Vein endothelial cell (primary cell): ENCODE data around the gene MUC7. TPM values are rescaled to one million over a fixed set of nuclear protein-coding genes. Genes with fewer than 3 reads are reported as not detected.

Experiments
- total RNA-seq: library from RNA; depleted of rRNA; stranded (reverse); fragments of >200 nt; gene quantifications from 2 replicates; pipeline ENCODE4 v1.2.3, GENCODE V29; 2012

The MUC7 gene
- total RNA-seq = not detected in 2 replicates

DNA sequence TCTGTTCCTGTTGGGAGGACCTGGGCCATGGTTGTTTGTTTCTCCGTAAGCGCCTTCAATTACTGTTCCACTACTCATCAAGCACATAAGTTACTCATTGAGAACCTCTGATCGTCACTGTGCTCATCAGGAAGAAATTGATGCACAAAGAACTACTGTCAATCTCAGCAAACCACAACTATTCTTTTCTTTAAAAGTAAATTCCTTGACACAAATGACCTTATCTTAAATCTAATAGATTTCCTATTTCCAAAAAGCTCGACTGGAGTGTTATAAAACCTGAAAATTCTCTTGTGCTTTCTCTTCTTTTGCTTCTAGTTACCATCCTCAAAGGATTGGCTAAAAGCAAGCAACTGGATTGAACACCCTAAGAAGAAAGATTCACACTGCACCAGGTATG lies at the start of gene MUC7:
Gene MUC7 (plus strand): TSS at position 301 of the 400 bp plus-strand sequence. CDS start 1,825 bp downstream, outside the sequence.

GRCh38 chr4:70518269-70518668 lies 46.3 kb downstream of the MUC7 start, which contains the start of gene AMTN:
AMTN (plus strand) TSS chr4:70518569; CDS start chr4:70518778, 209 bp downstream.

Other genes starting within 250 kb of the MUC7 start
- gene FDCSP, start 246.1 kb upstream of the MUC7 start, total RNA-seq = not detected in 2 replicates
- not detected in 2 replicates for gene CSN3, start 229.6 kb upstream of the MUC7 start, total RNA-seq
- gene CABS1, start 137.2 kb upstream of the MUC7 start, total RNA-seq = not detected in 2 replicates
- gene SMR3A, start 111.4 kb upstream of the MUC7 start, total RNA-seq = not detected in 2 replicates
- gene SMR3B, start 89.1 kb upstream of the MUC7 start, total RNA-seq = not detected in 2 replicates
- not detected in 2 replicates for gene OPRPN, start 74.3 kb upstream of the MUC7 start, total RNA-seq
- not detected in 2 replicates for gene AMTN, start 46.4 kb downstream of the MUC7 start, total RNA-seq
- not detected in 2 replicates for gene AMBN, start 120.1 kb downstream of the MUC7 start, total RNA-seq
- gene ENAM, start 156.5 kb downstream of the MUC7 start, total RNA-seq = under 0.01 TPM in 1 of 2 replicates, not detected in the other
- not detected in 2 replicates for gene JCHAIN, start 194.3 kb downstream of the MUC7 start, total RNA-seq
- 22.0 and 24.2 TPM in 2 replicates for gene UTP3, start 216.3 kb downstream of the MUC7 start, total RNA-seq
- 36.3 and 50.5 TPM in 2 replicates for gene RUFY3, start 249.8 kb downstream of the MUC7 start, total RNA-seq